ENCODE measurements around the gene DDR2. TPM values are rescaled to one million over a fixed set of nuclear protein-coding genes. Genes with fewer than 3 reads are reported as not detected.

Gene DDR2
- total and polyA plus RNA-seq, 2 of the 4 experiments (the other 2 are of a cell fraction): 66.1 to 245 TPM

DNA sequence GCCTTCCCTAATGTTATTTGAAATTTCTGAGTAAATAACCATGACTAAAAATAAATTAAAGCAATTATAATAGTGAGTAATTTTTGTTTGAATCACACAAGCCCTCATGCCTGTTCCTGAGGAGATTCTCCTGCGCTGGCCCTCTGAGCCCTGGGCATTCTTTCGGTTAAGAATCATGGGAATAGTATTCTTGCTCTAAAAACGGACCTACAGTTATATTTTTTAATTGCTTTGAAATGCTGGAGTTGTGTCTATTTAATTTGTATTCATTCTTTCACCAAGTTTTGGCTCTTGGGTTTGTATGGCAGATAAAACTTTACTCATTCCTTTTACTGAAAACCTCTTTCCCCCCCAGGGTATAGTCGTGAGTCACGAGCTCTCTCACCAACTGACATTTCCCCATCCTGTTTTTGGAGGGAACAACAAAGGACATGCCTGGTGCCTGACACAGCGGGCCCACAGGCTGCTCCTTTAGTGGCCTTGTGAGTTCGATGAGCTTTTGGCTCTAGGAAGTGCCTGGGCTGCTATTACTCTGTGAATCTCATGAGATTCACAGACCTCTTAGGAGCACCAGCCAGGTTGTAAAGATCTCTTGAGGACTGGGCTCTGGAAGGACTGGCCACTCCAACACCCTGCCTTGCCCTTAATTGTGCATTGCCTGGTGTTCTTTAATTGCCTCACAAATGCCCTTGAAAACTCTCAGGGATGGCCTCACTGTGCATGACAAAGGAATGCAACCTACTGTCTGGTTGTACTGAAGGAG is 58.6 kb downstream of the DDR2 start (continued):
- TF ChIP-seq, protein P1, sequence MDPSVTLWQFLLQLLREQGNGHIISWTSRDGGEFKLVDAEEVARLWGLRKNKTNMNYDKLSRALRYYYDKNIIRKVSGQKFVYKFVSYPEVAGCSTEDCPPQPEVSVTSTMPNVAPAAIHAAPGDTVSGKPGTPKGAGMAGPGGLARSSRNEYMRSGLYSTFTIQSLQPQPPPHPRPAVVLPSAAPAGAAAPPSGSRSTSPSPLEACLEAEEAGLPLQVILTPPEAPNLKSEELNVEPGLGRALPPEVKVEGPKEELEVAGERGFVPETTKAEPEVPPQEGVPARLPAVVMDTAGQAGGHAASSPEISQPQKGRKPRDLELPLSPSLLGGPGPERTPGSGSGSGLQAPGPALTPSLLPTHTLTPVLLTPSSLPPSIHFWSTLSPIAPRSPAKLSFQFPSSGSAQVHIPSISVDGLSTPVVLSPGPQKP (IDR thresholded peaks at IDR 0.05; ENCODE audit: borderline replicate concordance, low read depth, low read length): no peak
- TF ChIP-seq SMC3 (IDR thresholded peaks at IDR 0.05; ENCODE audit: low read depth, low read length) (0 out of 2 replicates have a peak, but pooled peaks have one; percentile 3), MAZ (IDR thresholded peaks at IDR 0.05; ENCODE audit: borderline replicate concordance, low read depth, low read length) (no peak), CEBPB (IDR thresholded peaks at IDR 0.05; ENCODE audit: low read depth, low read length) (peak; percentile 72), RCOR1 (IDR thresholded peaks at IDR 0.05; ENCODE audit: insufficient replicate concordance, low read length) (peak; percentile 67), MAFK (IDR thresholded peaks at IDR 0.05; ENCODE audit: low read depth, low read length) (no peak), FOS (IDR thresholded peaks at IDR 0.05; ENCODE audit: low read depth, low read length) (peak; percentile 73), POLR2A (IDR thresholded peaks at IDR 0.05; ENCODE audit: low read depth, low read length) (no peak)

Data from IMR-90 (cell line).